Bone marrow (tissue), 2 donors: ENCODE measurements around the gene LYRM1.
"Not testable (repeated sequence)": the region's sequence is repeated elsewhere in the genome, so short reads cannot be mapped to it uniquely, and the experiment has no call there.

Experiments
- DNase-seq, 2 donors: peaks; one replicate each; lab custom pipeline; 2025; lab: John Stamatoyannopoulos, UW

LYRM1 gene

DNA sequence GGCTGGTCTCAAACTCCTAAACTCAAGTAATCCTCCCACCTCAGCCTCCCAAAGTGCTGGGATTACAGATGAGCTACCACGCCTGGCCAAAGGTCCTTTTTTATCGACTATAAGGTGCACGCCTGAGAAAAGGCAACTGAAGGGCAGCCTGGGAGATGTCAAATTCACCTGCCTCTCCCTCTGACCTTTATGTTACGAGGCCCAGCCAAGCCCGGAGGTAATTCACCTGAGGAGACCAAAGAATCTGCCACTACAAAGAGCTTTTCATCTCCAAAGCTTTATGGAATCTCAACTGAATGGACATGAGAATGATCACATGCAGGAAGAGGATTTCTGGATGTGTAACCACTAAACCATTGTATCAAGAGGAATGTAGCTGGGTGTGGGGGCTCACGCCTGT, 37.2 kb downstream of the LYRM1 start:
- DNase-seq: no peak

DNA sequence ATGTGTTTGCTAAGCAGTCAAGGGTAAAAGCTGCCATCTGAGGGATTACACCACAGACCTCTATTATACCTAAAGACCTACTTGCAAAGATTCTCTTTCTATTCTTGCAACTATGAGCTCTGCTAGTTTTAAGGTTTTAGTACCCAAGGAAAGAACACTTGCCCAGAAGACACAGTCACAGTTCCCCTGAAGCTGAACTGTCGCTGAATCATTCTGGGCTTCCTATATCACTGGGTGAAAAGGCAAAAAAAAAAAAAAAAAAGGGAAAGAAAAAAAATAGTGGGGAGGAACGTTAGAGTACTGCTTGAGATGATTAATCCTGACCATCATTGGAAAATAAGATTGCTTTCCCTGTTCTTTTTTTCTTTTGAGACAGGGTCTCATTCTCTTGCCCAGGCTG, 37.9 kb downstream of the LYRM1 start:
- DNase-seq: peak in 1 of 2 donors; percentile 63

DNA sequence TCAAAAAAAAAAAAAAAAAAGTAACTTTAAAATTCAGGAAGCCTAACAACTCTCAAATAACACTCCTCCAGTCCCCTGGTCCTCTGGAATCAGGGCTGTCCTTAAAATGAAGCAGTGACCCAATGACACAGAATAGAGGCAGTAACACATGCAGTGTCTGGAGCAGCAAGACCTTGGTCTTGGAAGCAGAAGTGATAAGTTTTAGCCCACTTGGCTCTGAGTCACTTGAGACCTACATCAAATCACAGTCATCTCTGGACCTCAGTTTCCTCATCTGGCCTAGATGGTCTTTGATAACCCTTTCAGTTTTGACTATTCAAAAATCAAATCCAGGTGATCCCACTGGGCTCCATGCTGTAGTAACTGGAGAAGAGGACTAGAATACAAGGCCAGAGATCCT, 39.0 kb downstream of the LYRM1 start:
- no peak for DNase-seq

DNA sequence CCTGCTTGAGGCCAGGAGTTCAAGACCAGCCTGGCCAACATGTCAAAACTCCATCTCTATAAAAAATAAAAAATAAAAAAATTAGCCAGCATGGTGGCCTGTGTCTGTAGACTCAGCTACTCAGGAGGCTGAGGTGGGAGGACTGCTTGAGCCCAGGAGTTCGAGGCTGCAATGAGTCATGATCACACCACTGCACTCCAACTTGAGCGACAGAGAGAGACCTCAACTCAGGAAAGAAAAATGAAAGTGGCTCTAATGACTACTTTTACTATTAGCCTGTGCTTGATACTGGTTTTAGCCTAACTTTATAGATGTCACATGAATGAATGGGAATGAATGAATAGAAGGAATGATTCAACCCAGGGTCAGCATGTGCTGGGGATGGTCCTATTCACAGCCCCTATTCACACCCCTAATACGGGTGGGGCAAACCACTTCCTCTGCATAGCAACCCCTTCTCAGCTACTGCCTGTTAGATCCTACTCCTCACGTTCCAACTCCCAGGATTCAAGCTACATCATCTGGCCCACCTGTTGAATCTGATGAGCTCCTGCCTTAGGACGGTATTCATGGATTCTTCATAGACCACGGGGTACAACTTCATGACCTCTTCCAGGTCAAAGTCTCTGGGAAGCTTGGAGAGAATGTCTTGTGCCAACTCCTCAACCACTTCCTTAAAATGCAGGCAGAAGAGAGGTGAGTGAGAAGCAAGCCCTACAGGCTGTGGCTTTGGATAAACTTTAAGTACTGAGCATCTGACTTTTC, 40.5 kb downstream of the LYRM1 start:
- peak in 1 of 2 donors; percentile 31 for DNase-seq

DNA sequence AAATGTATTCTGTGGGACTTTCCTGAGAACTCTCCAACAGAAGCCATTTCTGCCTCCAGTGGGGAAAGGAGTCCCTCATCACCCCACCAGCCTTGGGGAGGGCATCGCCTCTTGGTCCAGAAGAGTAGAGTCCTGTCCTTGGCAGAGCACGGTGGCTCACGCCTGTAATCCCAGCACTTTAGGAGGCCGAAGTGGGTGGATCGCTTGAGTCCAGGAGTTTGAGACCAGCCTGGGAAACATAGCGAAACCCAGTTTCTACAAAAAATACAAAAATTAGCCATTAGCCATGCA, 41.0 kb downstream of the LYRM1 start:
- no peak for DNase-seq

DNA sequence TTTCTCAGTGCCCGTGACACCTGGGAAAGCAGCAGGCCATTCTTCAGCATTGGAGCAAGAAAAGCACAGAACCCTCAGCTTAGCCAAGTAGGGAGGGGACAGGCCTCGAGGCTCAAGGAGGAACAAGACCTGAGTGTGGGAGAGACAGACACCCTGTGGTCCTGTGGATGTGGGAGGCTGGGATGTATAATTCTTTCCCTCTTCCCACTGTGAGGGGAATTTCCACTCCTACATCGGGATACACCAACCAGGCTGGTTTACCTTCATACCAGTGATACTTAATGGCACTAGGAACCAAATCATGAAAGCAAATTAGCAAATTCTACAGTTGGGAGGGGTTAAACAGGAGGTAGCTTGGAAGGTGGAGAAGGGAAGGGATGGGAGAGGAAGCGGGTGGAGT, 41.7 kb downstream of the LYRM1 start:
- no peak for DNase-seq

DNA sequence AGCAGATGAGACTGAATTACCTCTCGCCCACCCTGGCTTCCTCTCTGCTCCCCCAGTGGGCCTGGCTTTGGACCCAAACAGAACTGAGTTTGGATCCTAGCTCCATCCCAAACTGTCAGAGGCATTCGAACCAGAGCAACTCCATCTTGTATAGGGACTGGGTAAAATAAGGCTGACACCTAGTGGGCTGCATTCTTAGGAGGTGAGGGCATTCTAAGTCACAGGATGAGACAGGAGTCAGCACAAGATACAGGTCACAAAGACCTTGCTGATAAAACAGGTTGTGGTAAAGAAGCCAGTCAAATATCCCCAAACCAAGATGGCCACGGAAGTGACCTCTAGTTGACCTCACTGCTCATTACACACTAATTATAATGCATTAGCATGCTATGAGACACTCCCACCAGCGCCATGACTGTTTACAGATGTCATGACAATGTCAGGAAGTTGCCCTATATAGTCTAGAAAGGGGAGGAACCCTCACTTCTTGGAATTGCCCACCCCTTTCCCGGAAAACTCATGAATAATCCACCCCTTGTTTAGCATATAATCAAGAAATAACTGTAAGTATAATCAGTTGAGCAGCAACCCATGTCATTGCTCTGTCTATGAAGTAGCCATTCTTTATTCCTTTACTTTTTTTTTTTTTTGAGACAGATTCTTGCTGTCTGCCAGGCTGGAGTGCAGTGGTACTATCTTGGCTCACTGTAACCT, 44.4 kb downstream of the LYRM1 start:
- DNase-seq: no peak

DNA sequence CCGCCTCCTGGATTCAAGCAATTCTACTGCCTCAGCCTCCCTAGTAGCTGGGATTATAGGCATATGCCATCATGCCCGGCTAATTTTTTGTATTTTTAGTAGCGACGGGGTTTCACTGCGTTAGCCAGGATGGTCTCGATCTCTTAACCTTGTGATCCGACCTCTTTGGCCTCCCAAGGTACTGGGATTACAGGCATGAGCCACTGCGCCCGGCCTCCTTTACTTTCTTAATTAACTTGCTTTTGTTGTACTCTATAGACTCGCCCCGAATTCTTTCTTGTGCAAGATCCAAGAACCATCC, 45.0 kb downstream of the LYRM1 start:
- not testable (repeated sequence) for DNase-seq

DNA sequence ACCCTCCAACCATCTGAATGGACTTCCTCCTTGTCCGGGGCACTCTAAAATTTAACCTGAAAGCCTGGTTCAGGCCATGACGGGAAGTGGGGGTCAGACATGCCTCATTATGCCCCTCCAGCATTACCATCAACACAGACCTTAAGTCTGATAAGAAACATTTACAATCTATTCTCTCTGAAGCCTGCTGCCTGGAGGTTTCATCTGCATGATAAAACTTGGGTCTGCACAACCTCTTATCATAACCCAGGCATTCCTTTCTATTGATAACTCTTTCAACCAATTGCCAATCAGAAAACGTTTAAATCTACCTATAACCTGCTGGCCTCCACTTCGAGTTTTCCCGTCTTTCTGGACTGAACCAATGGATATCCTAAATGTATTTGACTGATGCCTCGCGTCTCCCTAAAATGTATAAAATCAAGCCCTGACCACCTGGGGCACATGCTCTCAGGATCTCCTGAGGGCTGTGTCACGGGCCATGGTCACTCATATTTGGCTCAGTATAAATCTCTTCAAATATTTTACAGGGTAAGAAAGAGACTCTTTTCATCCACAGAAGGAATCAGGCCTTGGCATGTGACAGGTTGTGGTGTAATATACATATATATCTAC, 45.6 kb downstream of the LYRM1 start:
- no peak for DNase-seq

DNA sequence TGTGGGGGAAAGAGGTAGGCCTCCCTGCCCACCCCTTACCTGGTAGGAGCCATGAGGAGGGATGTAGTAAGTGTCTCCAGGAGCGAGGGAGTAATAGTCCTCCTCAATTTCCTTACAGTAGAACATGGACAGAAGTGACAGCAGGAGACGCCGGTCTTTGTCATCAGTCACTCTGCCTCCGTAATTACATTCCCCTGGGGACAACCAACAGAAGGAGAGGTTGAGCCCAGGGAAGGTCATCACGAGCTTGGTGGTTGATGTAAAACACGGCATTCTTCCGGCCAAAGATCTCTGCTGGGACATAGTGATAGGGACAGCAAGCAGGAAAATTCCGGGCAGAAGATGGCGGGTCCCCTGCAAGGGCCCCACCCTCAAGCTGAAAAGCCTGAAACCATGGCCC, 47.9 kb downstream of the LYRM1 start:
- no peak for DNase-seq

DNA sequence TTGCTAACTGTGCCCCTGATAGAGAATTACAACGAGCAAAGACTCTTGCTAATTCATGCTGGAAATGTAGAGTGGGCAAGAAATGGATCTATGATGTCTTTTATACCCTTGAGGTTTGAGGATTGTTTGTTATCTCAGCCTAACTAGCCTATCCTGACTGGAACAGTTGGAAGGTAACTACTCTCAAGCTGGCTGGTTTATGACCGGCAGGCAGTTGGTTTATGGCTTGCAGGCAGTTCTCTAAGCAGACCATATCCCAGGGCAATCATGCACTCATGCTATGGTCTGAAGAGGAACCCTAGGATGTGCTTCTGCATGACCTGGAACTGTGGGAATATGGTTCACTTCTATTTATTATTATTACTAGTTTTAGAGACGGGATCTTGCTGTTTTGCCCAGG, 49.1 kb downstream of the LYRM1 start:
- no peak for DNase-seq

DNA sequence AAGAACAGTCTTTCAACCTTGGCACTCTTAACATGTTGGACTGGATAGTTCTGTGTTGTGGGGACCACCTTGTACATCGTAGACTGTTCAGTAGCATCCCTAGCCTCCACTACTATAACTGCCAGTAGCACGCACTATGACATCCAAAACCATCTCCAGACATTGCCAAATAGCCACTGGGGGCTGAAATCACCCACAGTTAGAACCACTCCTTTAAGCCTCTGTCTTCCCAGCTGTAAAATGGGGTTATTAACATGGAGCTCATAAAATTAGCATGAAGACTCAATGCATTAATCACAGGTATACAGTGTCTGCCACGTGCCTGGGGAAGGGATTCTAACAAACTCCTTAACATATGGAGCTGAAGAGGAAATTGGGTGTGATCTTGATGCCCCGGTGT, 49.7 kb downstream of the LYRM1 start:
- no peak for DNase-seq

DNA sequence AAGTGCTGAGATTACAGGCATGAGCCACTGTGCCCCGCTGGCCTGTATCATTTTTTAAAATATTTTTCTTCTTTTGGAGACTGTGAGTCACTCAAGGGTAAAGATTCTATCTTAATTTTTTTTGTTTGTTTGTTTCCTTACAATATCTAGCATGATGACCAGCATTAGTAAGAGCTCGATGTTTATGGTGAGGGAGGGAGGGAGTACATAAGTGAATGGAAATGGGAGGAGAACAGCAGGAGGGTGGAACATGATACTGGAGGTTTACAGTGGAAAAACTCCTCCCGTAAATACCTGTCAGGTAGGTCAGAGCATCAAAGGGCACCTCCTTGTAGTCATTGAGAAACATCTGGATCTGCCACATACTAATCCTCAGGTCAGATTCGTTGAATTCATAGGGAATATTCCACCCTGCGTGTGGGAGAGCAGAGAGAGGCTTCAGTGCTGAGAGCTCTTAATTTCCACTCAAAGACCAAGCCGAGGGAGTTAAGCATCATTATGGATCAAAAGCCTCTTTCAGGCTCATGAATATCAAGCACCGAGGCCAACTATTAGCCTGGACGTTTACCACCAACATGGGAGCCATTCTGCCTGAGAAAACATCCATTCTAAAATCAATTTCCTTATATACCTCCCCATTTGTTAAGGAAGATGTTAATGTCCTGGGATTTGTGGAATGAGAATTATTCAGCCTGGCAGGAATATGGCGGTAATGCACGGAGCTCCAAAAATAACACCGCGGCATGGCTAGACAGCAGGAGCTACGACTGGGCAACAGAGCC, 51.8 kb downstream of the LYRM1 start:
- no peak for DNase-seq

DNA sequence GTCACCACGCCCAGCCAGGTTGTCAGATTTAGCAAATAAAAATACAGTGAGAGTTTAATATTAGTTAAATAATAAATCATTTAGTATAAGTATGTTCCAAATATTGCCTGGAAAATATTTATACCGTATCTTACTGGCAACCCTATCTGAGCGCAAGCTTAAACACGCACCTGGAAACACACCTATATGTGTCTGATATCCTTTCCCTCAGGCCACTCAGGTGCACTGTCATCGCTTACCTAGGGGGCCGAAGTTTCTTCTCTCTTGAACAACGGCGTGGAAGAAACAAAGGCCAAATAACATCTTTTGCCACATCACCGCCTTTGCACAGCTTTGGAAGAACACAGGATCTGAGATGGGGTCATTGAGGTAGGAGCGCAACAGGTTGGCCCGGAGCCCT, 54.0 kb downstream of the LYRM1 start:
- DNase-seq: no peak

DNA sequence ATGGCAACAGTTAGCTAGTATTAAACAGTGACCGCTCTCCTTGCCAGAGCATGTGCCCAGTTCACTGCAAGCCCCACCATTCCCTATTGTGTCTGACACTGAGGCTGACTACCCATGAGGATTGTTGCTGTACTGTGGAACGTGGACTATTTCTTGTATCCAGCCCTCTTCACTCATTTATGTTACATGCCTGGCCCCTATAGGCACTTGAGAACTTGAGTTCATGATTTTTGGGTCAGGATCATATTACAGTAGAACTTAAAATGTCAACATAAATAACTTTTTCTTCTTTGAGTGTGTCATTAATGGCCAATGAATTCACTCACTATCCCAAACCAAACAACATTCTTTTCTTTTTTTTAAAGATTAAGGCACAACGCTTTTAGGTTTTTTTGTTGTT, 55.7 kb downstream of the LYRM1 start:
- no peak for DNase-seq

DNA sequence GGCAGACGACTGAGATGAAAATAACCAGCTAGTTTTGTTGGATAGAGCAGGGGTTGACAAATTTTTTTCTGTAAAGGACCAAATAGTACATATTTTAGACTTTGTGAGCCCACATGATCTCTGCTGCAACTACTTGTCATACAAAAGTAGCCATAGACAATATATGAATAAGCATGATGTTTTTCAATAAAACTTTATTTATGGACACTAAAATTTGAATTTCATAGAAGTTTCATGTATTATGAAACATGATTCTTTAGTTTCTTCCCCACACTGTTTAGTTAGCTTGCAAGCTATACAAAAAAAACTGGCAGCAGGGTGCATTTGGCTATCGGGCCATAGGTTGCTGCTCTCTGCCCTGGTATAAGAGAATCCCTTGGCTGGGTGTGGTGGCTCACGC, 56.6 kb downstream of the LYRM1 start:
- no peak for DNase-seq

DNA sequence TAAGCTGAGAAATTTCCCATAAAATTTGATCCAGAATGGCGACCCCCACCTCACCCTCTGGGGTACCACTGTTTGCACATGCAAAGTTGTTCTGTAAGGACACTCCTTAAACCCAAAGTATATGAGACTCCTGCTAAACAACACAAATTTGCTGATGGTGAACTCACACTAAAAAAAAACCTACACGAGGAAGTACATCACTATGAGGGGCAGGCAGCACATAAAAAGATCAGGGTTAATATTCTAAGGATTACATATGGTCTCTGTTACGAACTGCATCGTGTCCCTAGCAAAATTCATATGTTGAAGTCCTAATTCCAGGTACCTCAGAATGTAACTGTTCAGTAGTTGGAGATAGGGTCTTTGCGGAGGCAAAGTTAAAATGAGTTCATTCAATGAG, 60.3 kb downstream of the LYRM1 start:
- no peak for DNase-seq

DNA sequence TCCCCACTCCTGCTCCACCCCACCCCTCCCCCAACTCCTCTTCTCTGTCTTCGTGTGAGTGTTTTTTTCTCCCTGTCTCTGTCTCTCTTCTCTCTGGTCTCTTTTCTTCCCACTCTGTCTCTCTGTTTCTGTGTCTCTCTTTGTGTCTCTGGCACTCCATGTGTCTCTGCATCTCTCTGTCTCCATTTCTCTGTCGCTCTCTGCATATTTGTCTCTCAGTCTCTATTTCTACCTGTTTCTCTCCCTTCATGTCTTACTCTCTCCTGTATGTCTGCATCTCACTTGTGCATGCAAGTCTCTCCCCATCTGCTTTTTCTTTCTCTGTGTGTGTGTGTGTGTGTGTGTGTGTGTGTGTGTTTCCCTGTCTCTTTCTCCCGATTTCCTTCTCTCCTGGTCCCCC, 68.2 kb downstream of the LYRM1 start:
- no peak for DNase-seq

DNA sequence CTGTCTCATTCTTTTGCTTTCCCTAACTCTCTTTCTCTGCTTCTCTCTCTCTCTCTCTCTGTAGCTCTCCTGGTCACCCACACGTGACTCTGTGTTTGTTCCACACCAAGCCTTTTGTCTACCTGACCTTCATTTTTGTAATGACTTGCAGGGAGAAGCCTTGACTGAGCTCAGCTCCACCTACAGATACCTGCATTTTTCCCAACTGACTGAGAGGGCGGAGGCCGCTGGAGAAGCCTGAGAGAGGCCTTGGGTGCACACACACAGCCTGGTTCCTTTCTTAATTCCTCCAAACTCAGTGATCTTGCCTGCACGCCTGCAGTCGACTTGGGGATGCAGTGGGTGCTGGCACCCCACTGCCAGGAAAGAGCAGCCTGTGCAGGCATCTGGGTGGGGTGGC, 68.8 kb downstream of the LYRM1 start:
- no peak for DNase-seq

DNA sequence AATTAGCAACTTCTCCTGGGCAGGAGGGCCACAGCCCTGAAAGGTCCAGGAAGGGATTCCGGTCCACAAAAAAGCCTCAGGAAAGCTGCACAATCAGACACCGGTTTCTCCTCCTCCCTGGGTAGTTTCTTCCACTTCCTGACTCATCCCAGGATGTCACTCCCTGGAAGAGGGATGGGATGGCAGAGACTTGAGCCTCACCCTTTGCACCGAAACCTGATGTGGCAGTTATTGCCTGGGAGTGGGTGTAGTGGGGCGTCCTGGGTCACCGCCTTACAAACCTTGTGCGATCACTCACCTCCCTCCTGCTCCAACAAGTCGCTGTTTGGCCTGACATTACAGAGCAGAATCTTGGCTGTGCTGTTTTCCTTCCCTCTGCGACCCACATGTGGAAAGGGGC, 70.8 kb downstream of the LYRM1 start:
- no peak for DNase-seq

DNA sequence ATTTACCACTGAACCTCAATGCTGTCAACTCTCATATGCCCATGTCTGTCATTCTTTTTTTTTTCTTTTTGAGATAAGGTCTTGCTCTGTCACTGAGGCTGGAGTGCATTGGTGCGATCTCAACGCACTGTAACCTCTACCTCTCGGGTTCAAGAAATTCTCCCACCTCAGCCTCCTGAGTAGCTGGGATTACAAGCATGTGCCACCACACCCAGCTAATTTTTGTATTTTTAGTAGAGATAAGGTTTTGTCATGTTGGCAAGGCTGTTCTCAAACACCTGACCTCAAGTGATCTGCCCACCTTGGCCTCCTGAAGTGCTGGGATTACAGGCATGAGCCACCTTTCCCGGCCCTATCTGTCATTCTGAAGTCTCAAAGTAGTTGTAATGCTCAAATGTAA, 72.6 kb downstream of the LYRM1 start:
- not testable (repeated sequence) for DNase-seq
